IMR-90 (cell line): Measurements from ENCODE around the gene RELL2. TPM values are rescaled to one million over a fixed set of nuclear protein-coding genes. Genes with fewer than 3 reads are reported as not detected.
A peak's percentile ranks its signal among the peaks of the same experiment; 100 is the strongest.

Source experiments
- ATAC-seq: fragments of 200-7000 bp; cut with Tn5 transposase; 2 replicates; pipeline ENCODE4 v1.9.1; 2020; ENCODE audit warnings: low read depth, mild to moderate bottlenecking, moderate library complexity
- Bru-seq: library from RNA; stranded (reverse); fragments of 400-500 nt; gene quantifications from one replicate; lab custom pipeline; 2021; lab: Mats Ljungman, UMichigan
- BruChase-seq, 2 experiments: library from RNA; stranded (reverse); fragments of 400-500 nt; gene quantifications; one replicate each; lab custom pipeline; 2021; lab: Mats Ljungman, UMichigan
- BruUV-seq: library from RNA; stranded (reverse); fragments of 400-500 nt; replicated peaks from 2 replicates; lab custom pipeline; 2021; lab: Mats Ljungman, UMichigan
- CTCF ChIA-PET: fragments of 300-600 bp; formaldehyde crosslinking; extraction: SDS; loops from one replicate; lab custom pipeline; 2021; ENCODE audit warnings: antibody characterized with exemption; lab: Yijun Ruan, JAX
- POLR2A ChIA-PET: fragments of 300-600 bp; sonication (Branson Sonifier 250); formaldehyde crosslinking; loops from one replicate; lab custom pipeline; 2022; ENCODE audit warnings: antibody characterized with exemption; ENCODE audit not compliant: unreplicated experiment; lab: Charles Lee
- DNase-seq: peaks from one replicate; pipeline ENCODE4 v3.0.0; 2013
- H2AFZ ChIP-seq: replicated peaks from 2 replicates; pipeline ENCODE3; 2013; ENCODE audit warnings: low read length, mild to moderate bottlenecking; ENCODE audit not compliant: poor library complexity
- H2AK5ac ChIP-seq: 2 replicates; pipeline ENCODE4 v1.6.1; 2013; ENCODE audit warnings: low read depth, low read length, inconsistent platforms
- H2AK9ac ChIP-seq: replicated peaks from 2 replicates; pipeline ENCODE3; 2013; ENCODE audit warnings: mild to moderate bottlenecking, low read depth, low read length, moderate library complexity; ENCODE audit not compliant: poor library complexity
- H2BK120ac ChIP-seq: 2 replicates; pipeline ENCODE4 v1.6.1; 2013; ENCODE audit warnings: low read depth, low read length, inconsistent platforms
- H2BK15ac ChIP-seq: 3 replicates; pipeline ENCODE4 v1.6.1; 2013; ENCODE audit warnings: low read depth, low read length, inconsistent platforms
- H2BK20ac ChIP-seq: 2 replicates; pipeline ENCODE4 v1.6.1; 2013; ENCODE audit warnings: low read depth, mild to moderate bottlenecking, inconsistent platforms, low read length, moderate library complexity
- H2BK5ac ChIP-seq: 2 replicates; pipeline ENCODE4 v1.6.1; 2013; ENCODE audit warnings: mild to moderate bottlenecking, low read depth, low read length, inconsistent platforms; ENCODE audit not compliant: poor library complexity, severe bottlenecking
- H3K14ac ChIP-seq: replicated peaks from 2 replicates; pipeline ENCODE4 v1.6.1; 2013; ENCODE audit warnings: low read depth, low read length, inconsistent platforms
- H3K18ac ChIP-seq: 2 replicates; pipeline ENCODE4 v1.6.1; 2013; ENCODE audit warnings: low read depth, low read length, control low read depth
- H3K23ac ChIP-seq: 2 replicates; pipeline ENCODE4 v1.6.1; 2013; ENCODE audit warnings: low read depth, low read length, inconsistent platforms
- H3K27ac ChIP-seq: 2 replicates; pipeline ENCODE4 v1.5.1; 2013; ENCODE audit warnings: mild to moderate bottlenecking, control low read depth, low read length; ENCODE audit not compliant: insufficient read depth
- H3K27me3 ChIP-seq: 2 replicates; pipeline ENCODE4 v1.6.1; 2013; ENCODE audit warnings: low read length; ENCODE audit not compliant: control insufficient read depth, insufficient read depth
- H3K36me3 ChIP-seq: 2 replicates; pipeline ENCODE4 v1.6.1; 2013; ENCODE audit warnings: low read length, mixed read lengths; ENCODE audit not compliant: control insufficient read depth, insufficient read depth
- H3K4ac ChIP-seq: 2 replicates; pipeline ENCODE4 v1.6.1; 2013; ENCODE audit warnings: low read depth, low read length, inconsistent platforms
- H3K4me1 ChIP-seq: 2 replicates; pipeline ENCODE4 v1.6.1; 2013; ENCODE audit warnings: low read length, mixed read lengths; ENCODE audit not compliant: control insufficient read depth, insufficient read depth
- H3K4me2 ChIP-seq: 2 replicates; pipeline ENCODE4 v1.6.1; 2013; ENCODE audit warnings: low read depth, mild to moderate bottlenecking, control low read depth, low read length, moderate library complexity
- H3K4me3 ChIP-seq: 2 replicates; pipeline ENCODE4 v1.5.1; 2013; ENCODE audit warnings: low read depth, mild to moderate bottlenecking, control low read depth, low read length, moderate library complexity; ENCODE audit not compliant: insufficient read depth
- H3K56ac ChIP-seq: 2 replicates; pipeline ENCODE4 v1.6.1; 2013; ENCODE audit warnings: low read length, inconsistent platforms; ENCODE audit not compliant: insufficient read depth; ENCODE audit errors: extremely low read depth
- H3K79me1 ChIP-seq, 2 experiments: 2 replicates each; pipeline ENCODE4 v1.6.1; 2013; ENCODE audit warnings: low read length in 2 of 2, inconsistent platforms in 1 of 2, low read depth in 1 of 2
- H3K9ac ChIP-seq: 2 replicates; pipeline ENCODE4 v1.6.1; 2013; ENCODE audit warnings: low read depth, low read length, control low read depth
- H3K9me1 ChIP-seq: 2 replicates; pipeline ENCODE4 v1.6.1; 2013; ENCODE audit warnings: low read length, inconsistent platforms; ENCODE audit not compliant: insufficient read depth
- H3K9me3 ChIP-seq: 2 replicates; pipeline ENCODE4 v1.6.1; 2013; ENCODE audit warnings: low read length; ENCODE audit not compliant: control insufficient read depth, insufficient read depth
- H4K20me1 ChIP-seq: 2 replicates; pipeline ENCODE4 v1.6.1; 2013; ENCODE audit warnings: low read length, inconsistent platforms; ENCODE audit not compliant: insufficient read depth
- H4K5ac ChIP-seq: 2 replicates; pipeline ENCODE4 v1.6.1; 2013; ENCODE audit warnings: mild to moderate bottlenecking, low read depth, low read length, control low read depth
- H4K8ac ChIP-seq, 2 experiments: 2 replicates each; pipeline ENCODE4 v1.6.1; 2013; ENCODE audit warnings: low read depth in 2 of 2, low read length in 2 of 2, control low read depth in 1 of 2, inconsistent platforms in 1 of 2
- H4K91ac ChIP-seq: 2 replicates; pipeline ENCODE4 v1.6.1; 2013; ENCODE audit warnings: low read depth, low read length, inconsistent platforms; ENCODE audit not compliant: insufficient read depth
- MAZ ChIP-seq: IDR thresholded peaks from 2 replicates; pipeline ENCODE4 v1.6.1; 2012; ENCODE audit warnings: low read depth, mild to moderate bottlenecking, low read length, improper control_type of control experiment, moderate library complexity, borderline replicate concordance
- MXI1 ChIP-seq: IDR thresholded peaks from 2 replicates; pipeline ENCODE4 v1.6.1; 2012; ENCODE audit warnings: low read depth, mild to moderate bottlenecking, low read length, moderate library complexity, borderline replicate concordance
- POLR2A ChIP-seq: IDR thresholded peaks from 2 replicates; pipeline ENCODE4 v1.6.1; 2012; ENCODE audit warnings: mild to moderate bottlenecking, low read depth, low read length
- WGBS, 2 experiments: methylation state at CpG; one replicate each; pipeline versions ENCODE4 v1.1.5 to v1.1.7; 2013; ENCODE audit warnings: missing lambda C conversion rate in 2 of 2; ENCODE audit not compliant: insufficient read length in 1 of 2; ENCODE audit errors: extremely low coverage in 2 of 2; 5-methylcytosine and 5-hydroxymethylcytosine counted together
- dilution Hi-C: fragments of 300-500 bp; cut with HindIII; formaldehyde crosslinking; loops from one replicate; pipeline ENCODE4 v1.14.3; 2018; ENCODE audit warnings: low sequenced_read_pairs; ENCODE audit not compliant: unreplicated experiment
- in situ Hi-C: fragments of 300-500 bp; cut with MboI; formaldehyde crosslinking; loops from 3 replicates; pipeline ENCODE4 v1.14.3; 2019; ENCODE audit warnings: low sequenced_read_pairs, inconsistent platforms, mixed read lengths
- intact Hi-C: fragments of 100-400 bp; cut with micrococcal nuclease; formaldehyde crosslinking; loops from 2 replicates; pipeline ENCODE4 v1.10.0; 2022
- long read RNA-seq: library from polyadenylated mRNA; unstranded; transcript quantifications from one replicate; pipeline ENCODE4 v2.0.0, GENCODE V29; 2021; ENCODE audit not compliant: unreplicated experiment
- polyA plus RNA-seq, 3 experiments: library from polyadenylated mRNA; depleted of rRNA; stranded (reverse); fragments of >200 nt; gene quantifications; 2 replicates each; pipeline ENCODE4 v1.2.3, GENCODE V29; 2012; ENCODE audit warnings: low replicate concordance in 1 of 3
- total RNA-seq: library from RNA; depleted of rRNA; stranded (reverse); fragments of >200 nt; gene quantifications from 2 replicates; pipeline ENCODE4 v1.2.3, GENCODE V29; 2012; rRNA removed
- TF ChIP-seq, protein P1 (sequence below): fragments of 150-350 bp; IDR thresholded peaks from 2 replicates; pipeline ENCODE4 v1.6.1; 2016; ENCODE audit warnings: low read depth, mild to moderate bottlenecking, low read length, moderate library complexity, borderline replicate concordance
- TF ChIP-seq, protein P2 (sequence below): fragments of 150-350 bp; IDR thresholded peaks from 2 replicates; pipeline ENCODE4 v1.6.1; 2017; ENCODE audit warnings: mild to moderate bottlenecking, antibody characterized with exemption, low read length, low read depth

RELL2 gene, protein sequence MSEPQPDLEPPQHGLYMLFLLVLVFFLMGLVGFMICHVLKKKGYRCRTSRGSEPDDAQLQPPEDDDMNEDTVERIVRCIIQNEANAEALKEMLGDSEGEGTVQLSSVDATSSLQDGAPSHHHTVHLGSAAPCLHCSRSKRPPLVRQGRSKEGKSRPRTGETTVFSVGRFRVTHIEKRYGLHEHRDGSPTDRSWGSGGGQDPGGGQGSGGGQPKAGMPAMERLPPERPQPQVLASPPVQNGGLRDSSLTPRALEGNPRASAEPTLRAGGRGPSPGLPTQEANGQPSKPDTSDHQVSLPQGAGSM
- 2.2 TPM in 2 replicates for total RNA-seq
- 7.6 and 9.1 TPM in 2 replicates for polyA plus RNA-seq (2012; rRNA removed)
- 6.7 and 7.8 TPM in 2 replicates for polyA plus RNA-seq (2012; cell fraction: cytosol; rRNA removed)
- 18.2 and 44.0 TPM in 2 replicates for polyA plus RNA-seq (2012; cell fraction: nucleus; rRNA removed; ENCODE audit: low replicate concordance)
- percentile 37 among the genes with signal in this experiment for Bru-seq, nascent RNA
- BruChase-seq, experiment 1, labeled RNA remaining after a 6-hour chase = percentile 33 among the genes with signal in this experiment
- percentile 30 among the genes with signal in this experiment for BruChase-seq, experiment 2, labeled RNA remaining after a 2-hour chase
- long read RNA-seq, transcript RELL2-202 (8 exons, 2,154 nt) = major isoform, 5 of 11 reads
- long read RNA-seq, partial matches to known transcripts = 1 of 11 reads
- long read RNA-seq, other reads (novel, unspliced or antisense) = 4 of 11 reads

DNA sequence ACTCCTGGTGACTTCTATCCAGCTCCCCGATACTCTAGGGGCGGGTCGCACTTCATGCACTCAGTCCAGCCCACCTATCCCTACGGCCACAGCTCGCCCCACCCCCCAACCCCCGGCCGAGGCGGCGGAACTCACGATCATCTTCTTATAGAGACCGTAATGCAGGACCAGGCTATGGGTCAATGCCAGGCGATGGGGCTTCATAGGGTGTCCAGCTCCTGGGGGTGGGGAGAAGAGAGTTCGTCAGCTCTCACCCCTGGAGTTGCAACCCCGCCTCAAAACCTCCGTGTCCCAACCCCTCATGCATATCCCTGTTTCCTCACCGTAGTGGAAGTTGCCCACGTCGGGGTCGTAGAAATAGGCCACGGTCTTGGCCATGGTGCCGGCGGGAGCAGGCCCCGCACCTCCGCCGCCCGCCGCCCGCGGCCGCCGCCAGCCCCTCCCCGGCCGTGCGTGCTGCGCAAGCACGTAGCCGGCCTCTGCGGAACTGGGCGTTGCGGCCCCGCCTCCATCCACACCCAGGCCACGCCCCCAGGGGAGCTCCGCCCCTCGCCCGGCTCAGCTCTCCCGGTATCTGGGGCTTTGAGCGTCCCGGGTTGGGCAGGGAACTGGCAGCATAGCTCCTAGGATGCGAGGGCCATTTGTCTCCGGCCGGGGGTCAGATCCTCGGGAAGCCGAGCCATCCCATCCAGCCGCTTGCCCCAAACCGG, at the start of gene RELL2, which contains the start of gene HDAC3:
Gene RELL2, plus strand, starts transcription at position 585 of the 710 bp plus-strand sequence. CDS start 1,229 bp downstream, outside the sequence.
Gene HDAC3, minus strand, starts transcription at position 437 of the 710 bp plus-strand sequence. Its CDS starts 59 bp downstream, at position 378.
- peaks cover 12% of the 10 kb centered on the region for H3K36me3 ChIP-seq
- no TSS peak for BruUV-seq

More for the DNA sequence above, at the start of gene RELL2, which contains the start of gene HDAC3:
- peak; percentile 96 for ATAC-seq
- Histone ChIP-seq H3K56ac (peak within 1 kb of the TSS; percentile 75), H2AK9ac (peak within 1 kb of the TSS; percentile 89), H2BK15ac (no peak within 1 kb of the TSS), H4K20me1 (peaks cover 27% of the 10 kb centered on the region), H3K9me1 (peaks cover 31% of the 10 kb centered on the region), H3K27me3 (no peaks in the 10 kb centered on the region), H4K5ac (peak within 1 kb of the TSS; percentile 88), H3K4me3 (peak within 1 kb of the TSS; percentile 97), H3K9ac (peak within 1 kb of the TSS; percentile 97), H4K91ac (peak within 1 kb of the TSS; percentile 77; the same call in 1 of the 2 replicates), H3K27ac (peak within 1 kb of the TSS; percentile 89), H2AK5ac (peak within 1 kb of the TSS; percentile 83), H3K4me2 (peak within 1 kb of the TSS; percentile 100), H3K18ac (peak within 1 kb of the TSS; percentile 84), H3K9me3 (no peaks in the 10 kb centered on the region), H2AFZ (peak within 1 kb of the TSS; percentile 97), H2BK5ac (peak within 1 kb of the TSS; percentile 77), H3K23ac (peak within 1 kb of the TSS; percentile 95), H2BK120ac (no peak within 1 kb of the TSS), H4K8ac (peak within 1 kb of the TSS; percentile 82 to 94; a peak in 2 of 4 replicates), H3K14ac (peak within 1 kb of the TSS; percentile 89), H3K4ac (peak within 1 kb of the TSS; percentile 75), H2BK20ac (no peak within 1 kb of the TSS), H3K4me1 (peaks cover 12% of the 10 kb centered on the region), H3K79me1 (peaks cover 27 to 51% of the 10 kb centered on the region in 2 experiments)
- intact Hi-C loops (loop anchor here (2.0 kb wide), 1 partner anchor 44 kb away; no protein-coding TSS in a partner anchor), in situ Hi-C loops (no loop called here), dilution Hi-C loops (no loop called here)
- ChIA-PET CTCF (interaction anchor here (0.8 to 2.8 kb wide), 4 partner anchors 17 to 332 kb away, joined by 3 to 17 read pairs (median 9); partner anchors contain the start of genes DIAPH1 and RNF14), POLR2A (no interaction called here)
- 1% methylated on average over 13 of the region's 55 CpGs; no CpG with 5 or more reads in 1 of the 2 experiments for WGBS, 2 experiments
- TF ChIP-seq POLR2A (peak; percentile 80), MAZ (peak; percentile 73; the same call in 1 of the 2 replicates), MXI1 (0 out of 2 replicates have a peak, but pooled peaks have one; percentile 21)
- TF ChIP-seq, protein P1, sequence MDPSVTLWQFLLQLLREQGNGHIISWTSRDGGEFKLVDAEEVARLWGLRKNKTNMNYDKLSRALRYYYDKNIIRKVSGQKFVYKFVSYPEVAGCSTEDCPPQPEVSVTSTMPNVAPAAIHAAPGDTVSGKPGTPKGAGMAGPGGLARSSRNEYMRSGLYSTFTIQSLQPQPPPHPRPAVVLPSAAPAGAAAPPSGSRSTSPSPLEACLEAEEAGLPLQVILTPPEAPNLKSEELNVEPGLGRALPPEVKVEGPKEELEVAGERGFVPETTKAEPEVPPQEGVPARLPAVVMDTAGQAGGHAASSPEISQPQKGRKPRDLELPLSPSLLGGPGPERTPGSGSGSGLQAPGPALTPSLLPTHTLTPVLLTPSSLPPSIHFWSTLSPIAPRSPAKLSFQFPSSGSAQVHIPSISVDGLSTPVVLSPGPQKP = no peak
- TF ChIP-seq, protein P2, sequence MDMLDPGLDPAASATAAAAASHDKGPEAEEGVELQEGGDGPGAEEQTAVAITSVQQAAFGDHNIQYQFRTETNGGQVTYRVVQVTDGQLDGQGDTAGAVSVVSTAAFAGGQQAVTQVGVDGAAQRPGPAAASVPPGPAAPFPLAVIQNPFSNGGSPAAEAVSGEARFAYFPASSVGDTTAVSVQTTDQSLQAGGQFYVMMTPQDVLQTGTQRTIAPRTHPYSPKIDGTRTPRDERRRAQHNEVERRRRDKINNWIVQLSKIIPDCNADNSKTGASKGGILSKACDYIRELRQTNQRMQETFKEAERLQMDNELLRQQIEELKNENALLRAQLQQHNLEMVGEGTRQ = peak; percentile 12; the same call in 1 of the 2 replicates
- DNase-seq = peak; percentile 83
